Measurements from ENCODE around the gene SEC23B.
"Not testable (repeated sequence)": the region's sequence is repeated elsewhere in the genome, so short reads cannot be mapped to it uniquely, and the experiment has no call there.

SEC23B gene

DNA sequence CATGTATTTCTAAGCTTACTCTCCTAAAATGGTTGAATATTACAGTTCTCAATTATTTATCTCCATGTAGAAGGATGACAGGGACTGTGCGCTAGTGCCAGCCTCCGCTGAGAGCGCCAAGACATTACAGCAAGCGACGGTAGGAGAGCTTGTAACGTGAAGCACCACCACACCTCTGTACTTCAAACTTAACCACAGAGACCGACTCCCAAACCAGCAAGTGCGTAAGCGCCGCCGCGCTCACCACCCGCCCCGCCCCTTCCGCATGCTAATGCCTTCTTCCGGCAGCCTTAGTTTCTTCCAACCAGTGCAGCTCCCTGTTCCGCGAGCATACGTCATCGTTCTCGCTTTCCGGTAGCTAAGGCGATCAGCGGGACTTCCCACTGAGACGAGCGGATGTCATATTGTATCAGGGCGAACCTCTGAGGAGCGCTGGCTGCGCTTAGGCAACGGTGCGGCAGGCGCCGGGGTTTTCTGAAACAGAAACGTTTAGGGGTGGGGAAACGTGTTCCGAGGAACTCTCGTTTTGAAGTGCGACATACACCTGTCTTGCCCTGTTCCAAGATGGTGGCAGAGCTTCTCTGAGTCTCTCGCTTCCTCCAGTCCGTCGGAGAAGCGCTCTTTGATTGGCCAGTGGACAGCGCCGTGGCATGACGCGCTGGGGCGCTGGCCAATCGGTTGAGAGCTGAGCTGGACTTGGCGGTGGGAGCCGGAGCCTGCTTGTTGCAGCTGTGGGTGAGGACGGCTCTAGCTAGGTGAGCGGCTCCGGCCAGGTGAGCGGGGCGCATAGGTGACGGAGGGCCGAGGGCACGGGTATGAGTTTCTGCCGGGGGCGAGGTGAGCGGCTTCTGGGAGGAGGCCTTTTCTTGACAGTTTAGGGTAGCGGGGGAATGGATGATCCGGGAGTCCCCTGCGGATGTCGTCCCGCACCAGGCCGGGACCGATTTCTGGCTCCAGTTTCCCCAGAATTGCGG is at the start of gene SEC23B:
TSS of gene SEC23B (plus strand) at position 723 of the 974 bp plus-strand sequence. CDS start 2,896 bp downstream, outside the sequence.
- peak; percentile 94 to 96 for DNase-seq (ENCODE audit: low read depth in 2 of 2)

DNA sequence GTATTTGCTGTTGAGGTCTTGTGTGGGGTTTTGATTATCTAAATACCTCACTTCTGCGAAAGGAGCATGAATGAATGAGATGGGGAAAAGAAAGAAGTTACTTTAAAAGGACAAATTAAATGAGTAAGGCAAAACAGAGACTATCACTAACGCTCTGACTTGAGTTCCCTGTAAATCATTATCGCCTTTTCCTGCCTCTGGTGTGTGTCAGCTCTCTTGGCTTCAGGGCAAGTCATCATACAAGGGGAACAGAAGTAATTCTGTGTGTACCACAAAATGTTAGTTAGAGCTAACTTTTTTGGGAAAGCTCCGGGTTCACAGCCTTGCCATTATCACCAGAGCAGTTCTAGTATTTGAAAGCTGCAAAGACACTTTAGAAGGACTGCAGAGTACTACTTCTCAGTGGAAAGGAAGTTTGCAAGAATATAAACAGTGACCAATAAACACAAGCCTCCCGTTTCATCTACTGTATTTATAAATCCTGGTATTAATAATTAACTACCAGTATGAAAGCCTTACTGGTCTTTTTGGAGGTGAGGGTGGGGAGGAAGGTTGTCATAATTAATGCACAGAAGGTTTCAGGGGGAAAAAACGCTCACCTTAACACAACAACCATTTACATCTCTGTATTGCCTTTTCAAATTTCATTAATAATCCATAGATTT is 42.1 kb upstream of the SEC23B start:
- no peak for DNase-seq (ENCODE audit: low read depth in 2 of 2)

DNA sequence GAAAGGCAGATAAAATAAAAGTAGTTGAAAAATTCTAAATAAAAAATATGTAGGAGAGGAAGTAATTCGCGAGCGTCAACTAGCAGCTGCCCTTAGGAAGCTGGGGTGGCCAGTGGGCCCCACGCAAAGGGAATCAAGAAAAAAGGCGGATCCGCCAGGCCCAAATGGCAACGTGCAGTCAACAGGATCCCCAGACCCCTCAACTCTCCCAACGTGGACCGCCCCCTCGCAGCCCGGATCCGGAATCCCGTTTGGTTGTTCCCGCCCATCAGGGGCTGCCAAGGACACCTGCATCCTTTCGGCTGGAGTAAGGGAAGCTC is 41.2 kb upstream of the SEC23B start:
- no peak for DNase-seq (ENCODE audit: low read depth in 2 of 2)

DNA sequence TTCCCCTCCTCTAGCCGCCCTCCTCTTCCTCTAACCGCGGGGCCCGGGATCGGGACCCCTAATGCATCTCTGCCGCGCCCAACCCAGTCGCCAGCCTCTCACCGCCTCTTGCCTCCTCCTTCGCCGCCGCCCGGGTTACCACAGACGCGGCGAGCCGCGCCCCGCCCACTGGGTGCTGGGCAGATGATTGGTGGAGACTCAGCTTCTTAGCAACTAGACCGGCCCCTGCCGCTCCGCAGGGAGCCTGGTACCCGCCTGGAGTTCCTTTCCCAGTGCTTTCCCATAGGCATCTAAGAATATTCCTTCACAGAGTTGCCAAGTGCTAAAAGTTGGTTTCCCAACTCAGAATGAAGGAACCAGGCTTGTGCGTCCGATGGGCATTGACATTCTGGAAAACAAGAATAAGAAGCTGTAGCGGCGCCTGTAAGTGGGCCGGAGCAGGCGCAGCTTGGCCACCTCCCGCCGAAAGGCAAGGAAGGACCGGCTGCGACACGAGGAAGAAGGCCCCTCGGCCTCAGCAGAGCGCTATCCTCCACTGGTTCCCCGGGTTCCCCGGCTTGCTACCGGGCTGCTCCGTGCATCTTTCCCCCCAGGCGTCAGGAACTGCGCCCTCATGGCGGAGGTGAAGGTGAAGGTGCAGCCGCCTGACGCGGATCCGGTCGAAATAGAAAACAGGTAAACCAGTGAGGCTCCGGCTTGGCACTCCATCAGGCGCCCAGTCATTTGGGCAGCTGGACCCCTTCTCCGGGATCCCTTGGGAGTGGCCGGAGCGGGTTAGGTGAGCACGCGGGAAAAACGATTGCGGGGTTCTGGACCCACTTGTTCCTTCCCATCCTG is 40.6 kb upstream of the SEC23B start, which contains the start of the genes DZANK1 and POLR3F:
TSS of gene DZANK1 (minus strand) at position 137 of the 837 bp plus-strand sequence. CDS start 1,672 bp downstream, outside the sequence.
TSS of gene POLR3F (plus strand) at position 497 of the 837 bp plus-strand sequence. CDS start at position 614, 117 bp downstream.
- peak; percentile 82 to 85 for DNase-seq (ENCODE audit: low read depth in 2 of 2)

DNA sequence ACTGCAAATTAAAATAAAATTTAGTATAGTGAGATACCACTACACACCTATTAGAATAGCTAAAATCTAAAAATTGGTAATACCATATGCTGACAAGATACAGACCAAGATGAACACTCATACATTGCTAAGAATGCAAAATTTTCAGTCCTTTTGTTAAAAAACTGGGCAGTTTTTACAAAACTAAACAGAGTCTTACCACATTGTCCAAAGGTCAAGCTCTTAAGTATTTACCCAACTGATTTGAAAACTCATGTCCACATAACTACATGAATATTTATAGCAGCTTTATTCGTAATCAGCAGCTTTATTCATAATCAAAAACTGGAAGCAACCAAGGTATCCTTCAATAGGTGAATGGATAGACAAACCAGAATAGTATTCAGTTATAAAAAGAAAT is 30.5 kb upstream of the SEC23B start:
- no peak for DNase-seq (ENCODE audit: low read depth in 2 of 2)

DNA sequence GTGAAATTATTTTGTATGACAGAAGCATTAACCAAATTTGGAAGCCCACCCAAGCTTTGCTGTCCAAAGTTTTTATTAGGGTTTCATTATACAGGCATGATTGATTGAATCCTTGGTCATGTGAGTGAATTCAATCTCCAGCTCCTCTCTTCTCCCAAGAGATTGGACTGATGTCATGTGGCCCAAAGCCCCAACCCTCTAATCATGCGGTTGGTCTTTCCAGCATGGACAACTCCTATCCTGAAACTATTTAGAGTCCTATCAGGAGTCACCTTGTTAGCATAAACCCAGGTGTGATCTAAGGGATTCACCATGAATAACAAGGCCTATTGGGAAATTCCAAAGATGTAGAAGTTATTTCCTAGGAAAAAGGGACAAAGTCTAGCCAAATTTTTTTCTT is 29.9 kb upstream of the SEC23B start:
- DNase-seq (ENCODE audit: low read depth in 2 of 2): no peak

DNA sequence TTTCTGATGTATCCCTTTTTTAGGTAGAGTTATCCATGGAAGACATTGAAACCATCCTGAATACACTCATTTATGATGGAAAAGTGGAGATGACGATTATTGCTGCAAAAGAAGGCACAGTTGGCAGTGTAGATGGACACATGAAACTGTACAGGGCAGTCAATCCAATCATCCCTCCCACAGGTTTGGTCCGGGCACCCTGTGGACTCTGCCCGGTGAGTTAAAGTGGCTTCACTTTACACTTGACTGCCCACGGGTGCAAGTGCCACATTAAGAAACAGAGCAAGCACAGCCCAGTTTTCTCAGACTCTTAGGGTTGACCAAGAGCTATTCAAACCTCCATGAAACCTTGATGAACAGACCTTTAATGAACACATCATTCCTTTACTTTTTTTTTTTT is 26.1 kb upstream of the SEC23B start:
- DNase-seq (ENCODE audit: low read depth in 2 of 2): no peak

DNA sequence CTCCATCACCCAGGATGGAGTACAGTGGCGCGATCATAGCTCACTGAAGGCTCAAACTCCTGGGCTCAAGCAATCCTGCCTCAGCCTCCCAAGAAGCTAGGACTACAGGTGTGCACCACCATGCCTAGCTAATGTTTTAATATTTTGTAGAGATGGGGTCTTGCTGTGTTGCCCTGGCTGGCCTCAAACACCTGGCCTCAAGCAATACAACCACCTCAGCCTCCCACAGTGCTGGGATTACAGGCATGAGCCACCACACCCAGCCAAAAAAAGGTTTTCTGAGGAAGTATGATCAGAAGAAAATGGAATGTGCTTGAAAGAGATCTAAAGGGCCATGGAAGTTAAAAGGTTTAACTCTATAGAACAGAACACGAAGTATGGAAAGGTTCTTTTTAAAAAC is 19.4 kb upstream of the SEC23B start:
- DNase-seq (ENCODE audit: low read depth in 2 of 2): no peak

DNA sequence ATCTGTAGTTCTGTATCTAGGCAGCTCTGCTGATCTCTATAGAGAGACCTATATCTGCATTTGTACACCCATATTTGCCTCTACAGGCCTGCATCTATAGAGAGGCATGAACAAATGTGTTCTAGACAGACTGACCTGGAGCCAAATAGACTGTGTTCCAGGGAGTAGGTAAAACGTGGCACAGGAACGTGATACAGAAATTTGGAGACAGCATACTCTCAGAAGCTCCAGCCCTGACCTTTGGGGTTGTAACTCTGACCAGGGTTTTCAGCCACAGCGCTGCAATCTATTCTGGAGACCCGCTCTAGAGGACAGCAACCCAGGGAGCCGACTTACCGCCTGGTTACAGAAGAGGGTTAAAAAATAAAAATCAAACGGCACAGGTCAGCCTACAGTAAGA is 11.7 kb upstream of the SEC23B start:
- no peak for DNase-seq (ENCODE audit: low read depth in 2 of 2)

DNA sequence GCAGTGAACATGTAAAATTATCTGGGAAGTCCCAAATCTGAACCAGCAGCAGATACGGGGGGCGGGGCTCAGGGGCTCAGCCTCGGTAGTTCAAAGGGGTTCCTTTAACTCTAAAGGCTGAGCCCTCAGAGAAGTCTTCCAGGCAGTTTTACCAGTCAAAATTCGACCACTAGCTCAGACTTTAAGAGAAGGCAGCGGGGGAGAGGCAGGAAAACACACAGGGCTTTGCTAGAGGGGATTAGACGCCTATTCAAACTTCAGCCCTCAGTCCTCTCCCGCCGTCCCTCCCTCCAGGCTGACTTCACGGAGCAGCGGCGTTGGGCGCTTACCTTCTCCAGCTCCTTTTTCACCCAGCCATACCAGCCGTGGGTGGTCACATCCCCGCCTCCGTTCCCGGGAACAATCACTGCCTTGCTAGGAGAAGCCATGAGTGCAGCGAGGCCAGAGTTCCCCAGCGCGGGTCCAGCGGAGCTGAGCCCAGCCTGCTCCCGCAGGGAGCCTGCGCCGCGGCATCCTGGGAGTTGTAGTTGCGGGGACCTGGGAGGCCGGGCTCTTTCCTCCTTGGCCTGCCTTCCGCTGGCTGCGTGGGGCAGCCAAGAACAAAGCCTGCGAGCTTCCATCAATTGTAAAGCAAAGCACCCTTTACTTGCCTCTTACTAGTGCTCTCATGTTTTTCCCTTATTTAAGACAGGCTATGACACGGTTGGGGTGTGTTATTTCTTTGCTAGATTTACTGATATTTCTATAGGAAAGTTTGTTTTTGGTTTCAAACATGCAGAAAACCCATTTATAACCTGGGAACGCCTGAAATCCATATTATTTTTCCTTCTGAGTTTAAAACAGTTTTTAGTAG is 10.8 kb upstream of the SEC23B start, which contains the start of gene RBBP9:
TSS of gene RBBP9 (minus strand) at position 486 of the 853 bp plus-strand sequence. CDS start at position 428, 58 bp downstream.
- peak; percentile 23 to 55 for DNase-seq (ENCODE audit: low read depth in 2 of 2)

DNA sequence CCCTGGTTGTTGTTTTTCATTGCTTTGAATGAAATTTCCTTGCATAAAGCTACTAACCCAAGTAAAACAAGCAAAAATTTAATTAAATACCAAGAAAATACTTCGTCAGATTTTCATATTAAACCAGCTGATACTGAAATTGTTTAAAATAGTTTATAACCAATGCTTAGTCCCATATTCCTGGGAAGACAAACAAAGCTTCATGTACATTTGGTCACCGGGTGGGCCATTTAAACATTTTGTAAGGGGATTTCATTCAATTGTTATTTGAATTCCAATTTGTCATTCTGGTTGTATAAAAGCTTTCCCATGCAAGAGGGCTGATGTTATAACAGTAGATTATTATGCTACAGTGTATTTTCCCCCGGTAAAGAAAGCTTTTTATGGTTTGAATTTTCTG is 10.1 kb upstream of the SEC23B start:
- DNase-seq (ENCODE audit: low read depth in 2 of 2): no peak

DNA sequence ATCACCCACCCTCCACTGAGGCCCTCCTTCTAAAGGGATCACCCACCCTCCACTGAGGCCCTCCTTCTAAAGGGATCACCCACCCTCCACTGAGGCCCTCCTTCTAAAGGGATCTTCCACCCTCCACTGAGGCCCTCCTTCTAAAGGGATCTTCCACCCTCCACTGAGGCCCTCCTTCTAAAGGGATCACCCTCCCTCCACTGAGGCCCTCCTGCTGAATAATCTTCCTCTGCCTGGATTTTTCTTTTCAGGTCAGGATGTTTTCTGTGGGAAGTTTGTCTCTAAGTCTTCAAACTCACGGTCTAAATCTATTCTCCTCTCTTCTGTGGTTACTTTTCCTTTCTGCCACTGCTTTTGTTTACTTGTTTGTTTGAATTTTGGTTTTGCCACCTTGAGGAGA is 6.1 kb upstream of the SEC23B start:
- not testable (repeated sequence) for DNase-seq (ENCODE audit: low read depth in 2 of 2)

DNA sequence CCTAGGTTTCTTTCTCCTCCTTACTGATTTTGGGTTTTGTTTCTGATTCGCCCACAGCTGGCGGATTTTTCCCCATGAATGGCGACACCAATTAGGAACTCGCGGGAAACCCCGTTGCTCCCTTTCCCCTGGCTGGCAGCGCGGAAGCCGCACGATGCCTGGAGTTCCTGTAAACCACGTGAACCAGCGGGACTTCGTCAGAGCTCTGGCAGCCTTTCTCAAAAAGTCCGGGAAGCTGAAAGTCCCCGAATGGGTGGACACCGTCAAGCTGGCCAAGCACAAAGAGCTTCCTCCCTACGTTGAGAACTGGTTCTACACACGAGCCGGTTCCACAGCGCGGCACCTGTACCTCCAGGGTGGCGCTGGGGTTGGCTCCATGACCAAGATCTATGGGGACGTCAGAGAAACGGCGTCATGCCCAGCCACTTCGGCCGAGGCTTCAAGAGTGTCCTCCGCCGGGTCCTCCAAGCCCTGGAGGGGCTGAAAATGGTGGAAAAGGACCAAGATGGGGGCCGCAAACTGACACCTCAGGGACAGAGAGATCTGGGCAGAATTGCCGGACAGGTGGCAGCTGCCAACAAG is 3.2 kb upstream of the SEC23B start:
- no peak for DNase-seq (ENCODE audit: low read depth in 2 of 2)

DNA sequence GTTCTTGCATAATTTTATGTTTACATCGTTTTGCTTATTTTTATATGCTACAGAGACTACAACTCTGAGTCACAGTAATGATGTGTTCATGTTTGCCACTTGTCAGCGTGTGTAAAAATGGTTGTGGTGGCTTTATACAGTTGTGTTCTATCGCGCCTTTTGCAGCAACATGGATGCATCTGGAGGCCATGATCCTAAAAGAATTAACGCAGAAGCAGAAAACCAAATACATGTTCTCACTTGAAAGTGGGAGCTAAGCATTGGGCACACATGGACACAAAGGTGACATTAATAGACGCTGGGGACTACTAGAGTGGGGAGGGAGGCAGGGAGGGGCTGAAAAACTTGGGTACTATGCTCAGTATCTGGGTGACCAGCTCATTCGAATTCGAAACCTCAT is 996 bp upstream of the SEC23B start:
- DNase-seq (ENCODE audit: low read depth in 2 of 2): no peak

DNA sequence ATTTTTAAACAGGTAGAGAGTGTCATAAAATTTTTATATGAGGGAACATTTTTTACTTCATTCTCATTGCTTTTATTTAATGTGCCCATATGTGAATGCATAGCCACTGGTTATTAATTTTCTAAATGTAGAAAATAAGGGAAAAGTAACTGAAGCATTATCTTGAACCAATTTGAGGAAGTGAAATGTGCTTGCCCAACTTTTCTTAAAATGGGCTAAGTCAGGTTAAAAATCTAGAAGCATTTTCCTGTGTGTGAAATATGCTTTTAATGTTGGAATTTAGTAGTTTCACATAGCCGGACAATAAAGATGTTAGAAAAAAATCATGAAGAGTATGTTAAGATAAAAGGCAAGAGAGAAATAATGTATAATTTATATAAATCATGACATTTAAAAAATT is 3.8 kb downstream of the SEC23B start:
- DNase-seq (ENCODE audit: low read depth in 2 of 2): no peak

DNA sequence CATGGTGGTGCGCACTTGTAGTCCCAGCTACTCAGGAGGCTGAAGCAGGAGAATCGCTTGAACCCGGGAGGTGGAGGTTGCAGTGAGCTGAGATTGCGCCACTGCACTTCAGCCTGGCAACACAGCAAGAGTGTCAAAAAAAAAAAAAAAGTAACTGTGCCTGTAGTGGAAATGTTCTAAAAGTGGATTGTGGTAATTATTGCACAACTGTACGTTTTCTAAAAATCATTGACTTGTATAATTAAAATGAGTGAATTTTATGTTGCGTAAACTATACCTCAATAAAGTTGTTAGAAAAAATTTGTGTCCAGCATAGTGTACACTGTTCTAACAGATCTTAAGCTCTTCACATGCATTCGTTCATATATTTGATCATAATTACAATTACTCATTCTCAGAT is 5.5 kb downstream of the SEC23B start:
- no peak for DNase-seq (ENCODE audit: low read depth in 2 of 2)

DNA sequence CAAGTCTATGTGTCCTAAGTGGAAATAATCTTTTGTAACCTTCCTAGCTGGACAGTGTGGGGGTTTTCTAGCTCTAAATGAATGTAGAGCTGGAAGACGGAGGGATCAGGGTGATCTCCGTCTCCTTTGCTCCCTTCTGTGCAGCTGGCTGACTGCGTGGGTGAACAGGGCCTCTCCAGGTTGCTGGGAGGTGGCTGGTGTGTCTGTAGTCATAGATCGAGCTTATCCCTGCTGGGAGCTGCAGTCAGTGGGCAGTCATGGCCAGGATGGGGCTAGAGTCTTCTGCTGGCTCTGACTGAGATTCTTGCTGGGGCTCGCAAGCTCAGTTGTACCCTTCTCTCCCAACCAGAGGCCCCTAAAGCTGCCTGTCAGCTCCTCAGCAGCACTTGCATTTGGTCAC is 6.4 kb downstream of the SEC23B start:
- DNase-seq (ENCODE audit: low read depth in 2 of 2): no peak

DNA sequence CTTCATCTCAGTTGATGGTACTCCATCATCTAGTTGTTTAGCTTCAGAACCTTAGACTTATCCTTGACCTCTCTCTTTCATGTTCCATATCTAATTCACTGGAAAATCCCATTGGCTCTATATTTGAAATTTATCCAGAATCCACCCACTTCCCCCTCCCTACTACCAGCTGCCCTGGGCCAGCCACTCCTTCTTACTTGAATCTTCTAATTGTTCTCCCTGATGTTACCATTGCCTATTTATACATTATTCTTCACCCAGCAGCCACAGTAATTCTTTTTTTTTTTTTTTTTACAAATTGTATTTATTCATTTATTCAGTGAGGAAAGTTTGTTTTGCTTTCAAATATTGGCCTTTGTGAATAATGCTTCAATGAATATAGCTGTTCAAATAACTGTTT is 8.2 kb downstream of the SEC23B start:
- DNase-seq (ENCODE audit: low read depth in 2 of 2): no peak

DNA sequence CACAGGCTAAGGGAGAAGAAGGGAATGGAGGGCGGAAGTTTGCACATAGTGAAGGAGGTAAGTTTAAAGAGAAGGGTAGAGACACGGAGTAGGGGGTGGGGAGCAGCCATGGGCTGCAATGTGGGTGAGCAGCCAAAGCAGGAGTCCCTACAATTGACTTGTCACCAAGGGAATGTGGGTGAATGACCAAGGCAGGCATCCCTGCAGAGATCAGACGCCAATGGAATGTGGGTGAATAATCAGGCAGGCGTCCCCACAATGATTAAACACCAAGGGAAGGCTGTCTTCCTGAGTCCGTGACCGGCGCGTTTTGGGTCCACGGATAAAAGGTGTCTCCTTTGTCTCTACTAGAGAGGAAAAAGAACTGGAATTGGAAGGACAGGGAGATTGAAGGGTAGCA is 14.3 kb downstream of the SEC23B start:
- not testable (repeated sequence) for DNase-seq (ENCODE audit: low read depth in 2 of 2)

DNA sequence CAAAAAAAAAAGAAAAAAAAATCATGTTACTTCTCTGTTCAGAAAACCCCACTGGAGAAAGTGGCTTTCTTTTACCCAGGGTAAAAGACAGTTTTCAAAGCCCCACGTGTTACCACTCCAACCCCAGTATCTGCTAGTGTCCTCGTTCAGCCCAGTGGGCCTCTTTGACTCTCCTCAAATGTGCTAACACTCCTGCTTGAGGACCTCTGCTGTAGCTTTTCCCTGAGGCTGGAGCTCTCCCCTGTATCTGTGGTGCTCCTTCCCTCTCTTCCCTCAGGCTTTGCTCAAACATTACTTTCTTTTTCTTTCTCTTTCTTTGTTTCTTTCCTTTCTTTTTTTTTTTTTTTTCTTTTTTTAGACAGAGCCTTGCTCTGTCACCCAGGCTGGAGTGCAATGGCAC is 15.3 kb downstream of the SEC23B start:
- no peak for DNase-seq (ENCODE audit: low read depth in 2 of 2)

DNA sequence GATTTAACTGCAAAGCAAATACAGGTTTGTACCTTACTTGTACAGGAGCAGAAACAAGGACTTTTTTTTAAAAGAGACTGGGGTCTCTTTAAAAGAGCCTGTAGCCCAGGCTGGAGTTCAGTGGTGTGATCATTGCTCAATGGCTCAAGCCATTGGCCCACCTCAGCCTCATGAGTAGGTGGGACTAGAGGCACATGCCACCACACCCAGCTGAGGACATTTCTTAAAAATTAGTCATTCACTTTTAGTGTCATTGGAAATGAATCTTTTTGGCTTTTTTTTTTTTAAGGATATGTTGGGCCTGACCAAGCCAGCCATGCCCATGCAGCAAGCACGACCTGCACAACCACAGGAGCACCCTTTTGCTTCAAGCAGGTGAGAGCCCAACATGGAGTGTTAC is 16.9 kb downstream of the SEC23B start:
- DNase-seq (ENCODE audit: low read depth in 2 of 2): no peak

Measured in stimulated activated CD8-positive, alpha-beta memory T cell treated with anti-CD3 and anti-CD28 coated beads, Interleukin-2, amount 100 ng/mL, for 1 hour (primary cell).